GM19324 (cell line): ENCODE results near the gene PPP1CA.

Experiments
- ATAC-seq: cut with Tn5 transposase; IDR thresholded peaks from one replicate; pipeline ENCODE4 v1.9.1; 2021; ENCODE audit warnings: mild to moderate bottlenecking, moderate library complexity; ENCODE audit not compliant: unreplicated experiment, low FRiP score

PPP1CA gene

GRCh38 chr11:67354075-67355022, 47.3 kb downstream of the PPP1CA start:
- ATAC-seq: peak; percentile 5

- ATAC-seq: peak; percentile 76
These were observed 48.2 kb downstream of the PPP1CA start, which contains the start of gene POLD4 for GRCh38 chr11:67353317-67354074. Gene POLD4, minus strand, starts transcription at chr11:67353546. Its CDS starts 147 bp downstream, at chr11:67353399.

GRCh38 chr11:67352546-67353316, 48.9 kb downstream of the PPP1CA start:
- peak; percentile 3 for ATAC-seq

GRCh38 chr11:67351275-67352005, 50.2 kb downstream of the PPP1CA start:
- no peak for ATAC-seq

- ATAC-seq: no peak
These were observed 51.7 kb downstream of the PPP1CA start for GRCh38 chr11:67349928-67350465.

GRCh38 chr11:67349457-67349856, 52.2 kb downstream of the PPP1CA start:
- no peak for ATAC-seq

GRCh38 chr11:67349036-67349435, 52.6 kb downstream of the PPP1CA start:
- ATAC-seq: no peak
